Left ventricle myocardium inferior (tissue), 1 donor: ENCODE data around the gene NRP1. TPM values are rescaled to one million over a fixed set of nuclear protein-coding genes. Genes with fewer than 3 reads are reported as not detected.

Experiments used
- DNase-seq: peaks from one replicate; pipeline ENCODE4 v3.0.0-alpha.2; 2020
- H3K27ac ChIP-seq: fragments of 200-600 bp; replicated peaks from 2 replicates; pipeline ENCODE4 v1.8.0; 2021
- H3K27me3 ChIP-seq: fragments of 200-600 bp; 2 replicates; pipeline ENCODE4 v1.8.0; 2021; ENCODE audit warnings: low read depth
- H3K36me3 ChIP-seq: fragments of 200-600 bp; 2 replicates; pipeline ENCODE4 v1.8.0; 2021
- H3K4me1 ChIP-seq: fragments of 200-600 bp; 2 replicates; pipeline ENCODE4 v1.8.0; 2021
- H3K4me3 ChIP-seq: fragments of 200-600 bp; 2 replicates; pipeline ENCODE4 v1.8.0; 2021; ENCODE audit warnings: mild to moderate bottlenecking, moderate library complexity
- H3K9me3 ChIP-seq: fragments of 200-600 bp; replicated peaks from 2 replicates; pipeline ENCODE4 v1.8.0; 2021
- intact Hi-C: fragments of 100-400 bp; cut with micrococcal nuclease; formaldehyde crosslinking; loops from one replicate; pipeline ENCODE4 v1.11.0; 2022
- total RNA-seq: library from RNA; stranded (reverse); fragmentation: NEBNext Ultra II Directional; extraction: Animal tissue kit (Norgen Biotek cat#: 25700); gene quantifications from one replicate; pipeline ENCODE4 v1.2.1, GENCODE V29; 2021
- TF ChIP-seq, protein P1 (sequence below): fragments of 200-600 bp; IDR thresholded peaks from 2 replicates; pipeline ENCODE4 v1.8.0; 2021; ENCODE audit warnings: antibody characterized with exemption, mild to moderate bottlenecking, borderline replicate concordance
- donor health status: DM: no; HTN: yes; CAD: no; lungs with severe emphysema.

The NRP1 gene
- total RNA-seq, 1 donor from 2014 or later: 168 TPM

DNA sequence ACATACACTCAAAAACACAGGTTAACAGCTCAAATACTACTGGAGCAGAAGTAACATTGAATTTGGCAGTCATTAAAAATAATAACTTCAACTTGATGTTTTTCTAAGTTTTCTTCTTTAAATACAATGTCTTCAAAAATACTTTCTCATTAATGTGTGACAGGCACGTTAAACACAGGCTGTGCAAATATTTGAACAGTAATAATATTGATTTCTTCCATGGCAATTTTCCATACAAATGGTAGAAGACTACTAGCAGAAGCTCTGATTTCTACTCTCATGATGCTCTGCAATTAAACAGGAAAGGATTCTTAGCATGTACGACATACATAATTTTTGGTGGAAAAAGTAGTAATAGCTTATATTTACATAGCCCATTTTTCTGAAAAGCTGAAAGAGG is 47.4 kb downstream of the NRP1 start:
- Histone ChIP-seq H3K27me3 (no peaks in the 10 kb centered on the region), H3K27ac (peak overlapping the region; percentile 67), H3K4me3 (no peak overlapping the region), H3K4me1 (peaks cover 100% of the 10 kb centered on the region), H3K36me3 (no peaks in the 10 kb centered on the region), H3K9me3 (no peaks in the 10 kb centered on the region)
- TF ChIP-seq, protein P1, sequence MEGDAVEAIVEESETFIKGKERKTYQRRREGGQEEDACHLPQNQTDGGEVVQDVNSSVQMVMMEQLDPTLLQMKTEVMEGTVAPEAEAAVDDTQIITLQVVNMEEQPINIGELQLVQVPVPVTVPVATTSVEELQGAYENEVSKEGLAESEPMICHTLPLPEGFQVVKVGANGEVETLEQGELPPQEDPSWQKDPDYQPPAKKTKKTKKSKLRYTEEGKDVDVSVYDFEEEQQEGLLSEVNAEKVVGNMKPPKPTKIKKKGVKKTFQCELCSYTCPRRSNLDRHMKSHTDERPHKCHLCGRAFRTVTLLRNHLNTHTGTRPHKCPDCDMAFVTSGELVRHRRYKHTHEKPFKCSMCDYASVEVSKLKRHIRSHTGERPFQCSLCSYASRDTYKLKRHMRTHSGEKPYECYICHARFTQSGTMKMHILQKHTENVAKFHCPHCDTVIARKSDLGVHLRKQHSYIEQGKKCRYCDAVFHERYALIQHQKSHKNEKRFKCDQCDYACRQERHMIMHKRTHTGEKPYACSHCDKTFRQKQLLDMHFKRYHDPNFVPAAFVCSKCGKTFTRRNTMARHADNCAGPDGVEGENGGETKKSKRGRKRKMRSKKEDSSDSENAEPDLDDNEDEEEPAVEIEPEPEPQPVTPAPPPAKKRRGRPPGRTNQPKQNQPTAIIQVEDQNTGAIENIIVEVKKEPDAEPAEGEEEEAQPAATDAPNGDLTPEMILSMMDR: no peak
- no peak for DNase-seq
- intact Hi-C loops: no loop called here

DNA sequence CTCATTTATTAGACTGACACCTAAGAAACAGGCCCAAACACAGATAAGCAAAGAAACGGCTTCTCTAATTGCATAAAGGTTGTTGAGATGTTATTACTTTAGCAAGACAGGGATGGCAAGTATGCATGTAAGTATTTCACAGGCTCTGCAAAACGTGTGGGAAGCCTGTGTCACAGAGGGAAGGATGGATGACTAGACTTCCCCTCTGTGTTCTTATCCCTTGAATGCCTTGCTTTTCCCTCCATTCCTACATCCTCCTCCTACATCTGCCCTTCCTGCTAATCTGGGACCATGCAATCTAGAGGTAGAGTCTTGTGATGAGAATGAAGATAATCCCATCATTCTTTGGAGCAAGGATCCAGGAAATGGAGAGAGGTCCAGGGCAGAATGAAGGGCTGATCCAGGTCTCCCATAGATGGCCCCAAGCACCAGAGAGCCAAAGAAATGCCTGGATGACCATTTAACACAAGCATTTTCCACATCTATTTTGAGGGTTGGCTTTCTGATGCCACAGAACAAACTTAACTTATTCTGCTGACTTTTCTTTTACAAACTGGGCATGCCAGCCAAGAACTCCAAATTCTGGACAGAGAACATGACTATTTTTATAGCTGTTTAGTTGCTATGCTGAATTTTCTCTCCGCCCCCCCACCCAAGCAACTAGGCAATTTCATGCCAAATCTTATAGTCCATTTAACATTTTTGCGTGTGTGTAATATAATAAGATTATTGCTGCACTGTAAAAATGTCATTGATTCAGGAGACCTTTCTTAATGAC is 48.1 kb downstream of the NRP1 start:
- no peak overlapping the region for H3K4me3 ChIP-seq
- TF ChIP-seq, protein P1: no peak
- H3K36me3 ChIP-seq: peaks cover 4% of the 10 kb centered on the region
- H3K27me3 ChIP-seq: no peaks in the 10 kb centered on the region
- peaks cover 100% of the 10 kb centered on the region for H3K4me1 ChIP-seq
- intact Hi-C loops: no loop called here
- no peak for DNase-seq
- no peaks in the 10 kb centered on the region for H3K9me3 ChIP-seq
- peak overlapping the region; percentile 67 for H3K27ac ChIP-seq

DNA sequence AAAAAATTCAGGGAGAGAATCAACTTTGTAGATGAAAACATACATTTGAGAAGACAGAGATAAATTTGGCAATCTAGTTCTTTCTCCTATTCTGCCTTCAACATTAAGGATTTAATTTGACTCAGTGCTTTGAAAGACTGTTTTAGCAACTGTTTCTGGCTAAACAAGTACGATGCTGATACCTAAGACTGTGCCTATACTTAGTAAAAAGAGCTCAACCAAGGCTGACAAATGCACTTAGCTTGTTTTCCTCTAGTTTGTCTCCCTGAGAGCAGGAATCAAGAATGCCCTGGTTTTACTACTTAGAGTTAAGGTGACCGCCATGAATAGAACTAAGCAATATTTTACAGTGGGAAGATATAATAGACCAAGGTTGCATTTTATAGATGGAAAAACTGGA is 49.5 kb downstream of the NRP1 start:
- Histone ChIP-seq H3K4me3 (no peak overlapping the region), H3K27me3 (no peaks in the 10 kb centered on the region), H3K9me3 (no peaks in the 10 kb centered on the region), H3K4me1 (peaks cover 100% of the 10 kb centered on the region), H3K36me3 (peaks cover 6% of the 10 kb centered on the region), H3K27ac (peak overlapping the region; percentile 67)
- intact Hi-C loops: no loop called here
- no peak for DNase-seq
- TF ChIP-seq, protein P1: no peak

DNA sequence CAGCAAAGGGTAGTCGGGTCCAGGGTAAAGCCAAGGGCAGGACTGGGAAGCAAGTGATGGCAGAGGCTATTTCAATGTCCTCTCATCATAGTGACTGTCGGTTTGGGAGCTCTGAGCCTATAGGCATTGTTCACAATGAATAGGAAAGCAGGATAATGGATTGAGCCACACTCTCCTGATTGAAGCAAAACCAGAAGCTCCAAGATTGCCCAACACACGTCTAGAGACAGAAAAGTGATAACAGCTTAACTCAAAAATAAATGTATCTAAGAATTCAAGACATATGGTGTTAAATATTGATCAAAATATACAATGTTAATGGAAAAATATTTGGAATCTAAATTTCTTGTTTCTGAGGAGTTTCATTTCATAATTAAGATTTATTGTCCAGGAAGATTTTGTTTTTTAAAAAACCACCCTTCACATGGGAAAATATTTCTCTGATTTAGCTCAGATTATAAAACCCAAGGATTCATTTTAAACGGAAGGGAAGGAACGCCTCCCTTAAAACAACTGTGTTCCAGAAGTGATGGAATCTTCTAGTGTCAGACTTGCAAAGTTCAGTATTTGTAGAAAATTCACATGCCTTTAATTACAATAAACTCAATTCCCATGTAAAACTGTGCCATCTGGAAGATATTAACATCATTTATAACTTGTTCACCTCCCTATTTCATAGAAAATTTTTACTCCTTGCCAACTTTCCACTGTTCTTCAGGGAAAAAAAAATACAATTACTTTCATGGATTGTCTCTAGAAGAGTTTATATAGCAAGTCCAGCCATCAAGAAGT is 54.5 kb downstream of the NRP1 start:
- intact Hi-C loops: no loop called here
- peak overlapping the region; percentile 93 for H3K27ac ChIP-seq

DNA sequence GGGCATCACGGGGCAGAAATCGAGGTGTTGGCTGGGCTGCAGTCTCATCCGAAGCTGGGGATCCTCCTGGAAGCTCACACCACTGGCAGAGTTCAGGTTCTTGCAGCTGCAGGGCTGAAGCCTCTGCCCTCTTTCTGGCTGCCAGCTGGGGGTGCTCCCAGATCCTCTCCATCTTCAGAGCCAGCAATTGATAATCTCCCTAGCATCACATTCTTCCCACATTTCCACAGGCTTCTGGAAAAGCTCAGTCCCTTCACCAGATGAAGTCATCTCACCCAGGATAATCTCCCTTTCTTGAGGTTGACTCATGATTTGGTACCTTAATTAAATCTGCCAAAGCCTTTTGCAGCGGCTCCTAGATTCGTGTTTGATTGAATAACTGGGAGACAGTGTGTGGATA is 55.2 kb downstream of the NRP1 start:
- Histone ChIP-seq H3K27me3 (no peaks in the 10 kb centered on the region), H3K9me3 (no peaks in the 10 kb centered on the region), H3K27ac (peak overlapping the region; percentile 93), H3K36me3 (peaks cover 25% of the 10 kb centered on the region), H3K4me3 (no peak overlapping the region), H3K4me1 (peaks cover 100% of the 10 kb centered on the region)
- intact Hi-C loops: no loop called here
- no peak for DNase-seq
- TF ChIP-seq, protein P1: no peak

More for the DNA sequence above, 54.5 kb downstream of the NRP1 start:
- H3K4me1 ChIP-seq: peaks cover 100% of the 10 kb centered on the region
- no peak for DNase-seq
- TF ChIP-seq, protein P1: no peak
- H3K4me3 ChIP-seq: no peak overlapping the region
- H3K9me3 ChIP-seq: no peaks in the 10 kb centered on the region
- no peaks in the 10 kb centered on the region for H3K27me3 ChIP-seq
- peaks cover 22% of the 10 kb centered on the region for H3K36me3 ChIP-seq
